Trophoblast cell (in vitro differentiated cells and primary cell): ENCODE results near the gene TNFSF13B.

Experiments
- DNase-seq, 2 donors: peaks; one replicate each; pipeline ENCODE4 v3.0.0-alpha.2; 2016
- H2AFZ ChIP-seq: 2 replicates; pipeline ENCODE4 v1.6.1; 2013; ENCODE audit warnings: low read length, moderate library complexity, mild to moderate bottlenecking; ENCODE audit not compliant: insufficient read depth, poor library complexity
- H2AK5ac ChIP-seq: 2 replicates; pipeline ENCODE4 v1.6.1; 2013; ENCODE audit warnings: mild to moderate bottlenecking, low read length
- H2BK120ac ChIP-seq: 2 replicates; pipeline ENCODE4 v1.6.1; 2013; ENCODE audit warnings: low read length, mild to moderate bottlenecking, moderate library complexity; ENCODE audit not compliant: insufficient read depth, poor library complexity
- H2BK12ac ChIP-seq: 2 replicates; pipeline ENCODE4 v1.6.1; 2013; ENCODE audit warnings: mild to moderate bottlenecking, low read length, moderate library complexity
- H2BK5ac ChIP-seq: 2 replicates; pipeline ENCODE4 v1.6.1; 2013; ENCODE audit warnings: low read length, low read depth, moderate library complexity, mild to moderate bottlenecking; ENCODE audit not compliant: poor library complexity
- H3K14ac ChIP-seq: 2 replicates; pipeline ENCODE4 v1.6.1; 2013; ENCODE audit warnings: mild to moderate bottlenecking, low read length
- H3K18ac ChIP-seq: 2 replicates; pipeline ENCODE4 v1.6.1; 2013; ENCODE audit warnings: mild to moderate bottlenecking, low read length
- H3K23ac ChIP-seq: 2 replicates; pipeline ENCODE4 v1.6.1; 2013; ENCODE audit warnings: low read length
- H3K27ac ChIP-seq: 2 replicates; pipeline ENCODE4 v1.5.1; 2013; ENCODE audit warnings: low read depth, mild to moderate bottlenecking, inconsistent platforms, low read length, moderate library complexity
- H3K27me3 ChIP-seq: 2 replicates; pipeline ENCODE4 v1.6.1; 2013; ENCODE audit warnings: inconsistent platforms, mild to moderate bottlenecking, low read length, moderate library complexity; ENCODE audit not compliant: insufficient read depth
- H3K36me3 ChIP-seq, 2 experiments: 1 replicate in 1 of 2; 2 replicates in 1 of 2; pipeline ENCODE4 v1.6.1; 2013; ENCODE audit warnings: low read length in 2 of 2, mild to moderate bottlenecking in 2 of 2, moderate library complexity in 1 of 2; ENCODE audit not compliant: insufficient read depth in 2 of 2, control insufficient read depth in 1 of 2
- H3K4ac ChIP-seq: 2 replicates; pipeline ENCODE4 v1.6.1; 2013; ENCODE audit warnings: low read depth, mild to moderate bottlenecking, low read length, moderate library complexity
- H3K4me1 ChIP-seq, 2 experiments: 1 replicate in 1 of 2; 2 replicates in 1 of 2; pipeline ENCODE4 v1.6.1; 2013; ENCODE audit warnings: low read length in 2 of 2, mild to moderate bottlenecking in 2 of 2, moderate library complexity in 1 of 2; ENCODE audit not compliant: insufficient read depth in 2 of 2, control insufficient read depth in 1 of 2
- H3K4me2 ChIP-seq: 2 replicates; pipeline ENCODE4 v1.6.1; 2013; ENCODE audit warnings: inconsistent platforms, mild to moderate bottlenecking, low read length, moderate library complexity
- H3K4me3 ChIP-seq: 2 replicates; pipeline ENCODE4 v1.5.1; 2013; ENCODE audit warnings: mild to moderate bottlenecking, low read depth, low read length, inconsistent platforms
- H3K79me1 ChIP-seq: one replicate; pipeline ENCODE4 v1.6.1; 2013; ENCODE audit warnings: low read length
- H3K79me2 ChIP-seq: 2 replicates; pipeline ENCODE4 v1.6.1; 2013; ENCODE audit warnings: low read length, mild to moderate bottlenecking; ENCODE audit not compliant: control insufficient read depth, insufficient read depth, poor library complexity
- H3K9ac ChIP-seq: 2 replicates; pipeline ENCODE4 v1.6.1; 2013; ENCODE audit warnings: mild to moderate bottlenecking, low read length
- H3K9me3 ChIP-seq: 2 replicates; pipeline ENCODE4 v1.6.1; 2013; ENCODE audit warnings: low read depth, mild to moderate bottlenecking, control low read depth, inconsistent platforms, low read length; ENCODE audit not compliant: insufficient read depth
- H4K12ac ChIP-seq: 2 replicates; pipeline ENCODE4 v1.6.1; 2013; ENCODE audit warnings: low read depth, mild to moderate bottlenecking, low read length, moderate library complexity
- H4K8ac ChIP-seq: 2 replicates; pipeline ENCODE4 v1.6.1; 2013; ENCODE audit warnings: low read depth, mild to moderate bottlenecking, low read length, moderate library complexity
- H4K91ac ChIP-seq: one replicate; pipeline ENCODE4 v1.6.1; 2013; ENCODE audit warnings: low read depth, mild to moderate bottlenecking, low read length, moderate library complexity
- WGBS: extraction: QIAGEN DNeasy Blood & Tissue Kit; methylation state at CpG from one replicate; pipeline ENCODE4 v1.1.7; 2013; ENCODE audit warnings: missing lambda C conversion rate; ENCODE audit not compliant: insufficient read length, insufficient coverage; ENCODE audit errors: extremely low coverage; 5-methylcytosine and 5-hydroxymethylcytosine counted together

The TNFSF13B gene

DNA sequence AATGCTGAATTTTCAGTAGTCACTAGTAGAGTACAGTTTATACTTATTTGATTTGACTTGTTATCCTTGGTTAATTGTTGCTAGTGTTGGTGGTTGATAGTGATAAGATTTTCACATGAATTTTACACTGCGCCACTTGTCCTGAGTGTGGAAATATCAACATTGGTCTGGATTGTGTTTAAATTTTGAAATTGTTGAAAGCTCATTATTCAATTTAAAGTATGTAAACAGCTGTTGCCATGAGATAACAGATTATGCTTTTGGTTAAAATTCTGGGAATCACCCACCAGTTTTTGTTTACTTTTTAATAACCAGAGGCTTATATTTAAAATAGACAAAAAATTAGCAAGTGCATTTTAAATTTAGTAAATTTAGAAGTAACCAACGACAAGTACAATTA lies 12.3 kb upstream of the TNFSF13B start:
- Histone ChIP-seq H3K4me1 (no peaks in the 10 kb centered on the region), H2BK120ac (no peak overlapping the region), H2AK5ac (no peak overlapping the region), H3K9ac (no peak overlapping the region), H3K9me3 (no peaks in the 10 kb centered on the region), H4K12ac (no peak overlapping the region), H3K4ac (no peak overlapping the region), H4K91ac (no peak overlapping the region), H3K79me1 (no peaks in the 10 kb centered on the region), H3K79me2 (no peaks in the 10 kb centered on the region), H2BK5ac (no peak overlapping the region), H4K8ac (no peak overlapping the region), H3K14ac (no peak overlapping the region), H3K36me3 (no peaks in the 10 kb centered on the region), H3K18ac (no peak overlapping the region), H2AFZ (no peak overlapping the region), H3K27me3 (no peaks in the 10 kb centered on the region), H3K4me3 (no peak overlapping the region), H3K23ac (no peak overlapping the region), H2BK12ac (no peak overlapping the region), H3K27ac (no peak overlapping the region), H3K4me2 (no peak overlapping the region)
- DNase-seq = no peak
- WGBS = no CpG with 5 or more reads among the region's 2 CpGs

DNA sequence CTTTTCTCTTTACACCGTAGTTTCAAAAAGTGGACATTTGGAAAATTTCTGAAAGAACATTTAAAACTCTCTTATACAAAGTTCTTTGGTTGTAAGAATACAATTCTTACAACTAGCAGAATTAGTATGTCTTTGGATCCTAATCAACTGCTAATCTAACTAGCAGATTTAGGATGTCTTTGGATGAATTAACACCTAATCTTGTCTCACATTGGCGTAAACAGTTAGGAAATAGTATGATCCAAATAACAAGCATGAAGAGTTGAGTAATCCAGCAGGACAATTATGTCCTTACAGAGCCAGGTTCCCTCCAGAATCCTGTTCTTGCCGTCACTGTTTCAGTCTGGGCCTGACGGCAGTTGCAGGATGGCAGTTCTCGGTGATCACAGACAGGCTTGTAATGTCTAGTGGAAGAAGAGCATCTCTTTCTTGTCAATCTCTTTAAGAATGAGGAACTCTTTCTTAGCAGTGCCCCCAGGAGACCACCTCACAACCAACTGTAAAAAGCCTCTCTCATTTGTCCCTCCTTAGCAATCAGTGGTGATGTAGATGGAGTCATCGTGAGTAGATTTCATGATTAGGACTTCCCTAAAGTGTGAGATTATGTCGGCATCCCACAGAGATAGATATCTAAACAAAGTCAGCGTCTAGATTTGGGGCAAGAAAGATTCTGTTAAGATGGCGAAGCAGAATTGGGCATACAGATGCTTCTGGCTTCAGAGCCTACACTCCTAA lies 5.7 kb upstream of the TNFSF13B start:
- no peaks in the 10 kb centered on the region for H3K9me3 ChIP-seq
- no peak overlapping the region for H2AFZ ChIP-seq
- H3K18ac ChIP-seq = no peak overlapping the region
- H3K23ac ChIP-seq = no peak overlapping the region
- no peak overlapping the region for H3K4me3 ChIP-seq
- no peaks in the 10 kb centered on the region for H3K4me1 ChIP-seq
- H3K79me2 ChIP-seq = no peaks in the 10 kb centered on the region
- no peak overlapping the region for H4K12ac ChIP-seq
- H3K4me2 ChIP-seq = no peak overlapping the region
- H2BK120ac ChIP-seq = no peak overlapping the region
- H2BK12ac ChIP-seq = no peak overlapping the region
- no peak overlapping the region for H3K4ac ChIP-seq
- H3K9ac ChIP-seq = no peak overlapping the region
- H3K27ac ChIP-seq = no peak overlapping the region
- no peaks in the 10 kb centered on the region for H3K36me3 ChIP-seq
- no peak overlapping the region for H3K14ac ChIP-seq
- H3K79me1 ChIP-seq = no peaks in the 10 kb centered on the region
- no peak overlapping the region for H2AK5ac ChIP-seq
- H2BK5ac ChIP-seq = no peak overlapping the region
- no CpG with 5 or more reads among the region's 9 CpGs for WGBS
- DNase-seq = no peak
- H4K8ac ChIP-seq = no peak overlapping the region
- no peak overlapping the region for H4K91ac ChIP-seq
- no peaks in the 10 kb centered on the region for H3K27me3 ChIP-seq

DNA sequence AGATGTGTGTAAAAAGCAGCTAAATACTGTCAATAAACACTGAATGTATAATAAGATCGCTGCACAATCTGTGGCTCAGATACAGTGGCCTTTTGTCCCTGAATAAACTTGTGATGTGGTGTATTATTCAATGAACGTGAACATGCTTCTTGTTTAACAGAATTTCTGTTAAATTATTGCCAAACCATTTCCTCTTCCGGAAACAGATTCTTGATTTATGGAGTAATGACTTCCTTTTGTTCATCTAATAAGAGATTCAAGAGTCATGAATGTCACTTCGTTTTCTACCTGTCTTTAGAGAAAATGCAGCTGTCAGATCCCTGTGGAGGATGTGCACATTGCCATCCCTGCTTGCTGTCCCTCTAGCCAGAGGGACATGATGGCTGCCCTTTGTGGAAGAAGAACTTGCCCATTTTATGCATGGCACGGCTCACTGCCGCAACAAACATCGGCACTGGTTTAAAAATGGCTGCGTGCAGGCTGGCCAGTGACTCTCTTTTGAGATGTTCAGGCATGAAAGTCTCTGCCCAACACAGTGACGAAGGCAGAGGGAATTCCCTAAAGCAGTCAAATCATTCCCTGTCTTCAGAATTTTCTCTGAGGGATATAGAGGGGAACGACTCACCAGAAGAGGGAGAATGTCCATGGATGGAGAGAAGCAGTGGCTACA lies 3.1 kb upstream of the TNFSF13B start:
- Histone ChIP-seq H3K4ac (no peak overlapping the region), H2BK5ac (no peak overlapping the region), H2BK120ac (no peak overlapping the region), H4K91ac (no peak overlapping the region), H3K9me3 (no peaks in the 10 kb centered on the region), H3K27me3 (no peaks in the 10 kb centered on the region), H3K27ac (no peak overlapping the region), H2BK12ac (no peak overlapping the region), H3K79me2 (no peaks in the 10 kb centered on the region), H3K4me3 (no peak overlapping the region), H3K18ac (no peak overlapping the region), H3K79me1 (no peaks in the 10 kb centered on the region), H4K8ac (no peak overlapping the region), H2AFZ (no peak overlapping the region), H4K12ac (no peak overlapping the region), H3K4me2 (no peak overlapping the region), H3K23ac (no peak overlapping the region), H2AK5ac (no peak overlapping the region), H3K4me1 (no peaks in the 10 kb centered on the region), H3K9ac (no peak overlapping the region), H3K14ac (no peak overlapping the region), H3K36me3 (no peaks in the 10 kb centered on the region)
- WGBS = no CpG with 5 or more reads among the region's 10 CpGs
- DNase-seq = no peak

DNA sequence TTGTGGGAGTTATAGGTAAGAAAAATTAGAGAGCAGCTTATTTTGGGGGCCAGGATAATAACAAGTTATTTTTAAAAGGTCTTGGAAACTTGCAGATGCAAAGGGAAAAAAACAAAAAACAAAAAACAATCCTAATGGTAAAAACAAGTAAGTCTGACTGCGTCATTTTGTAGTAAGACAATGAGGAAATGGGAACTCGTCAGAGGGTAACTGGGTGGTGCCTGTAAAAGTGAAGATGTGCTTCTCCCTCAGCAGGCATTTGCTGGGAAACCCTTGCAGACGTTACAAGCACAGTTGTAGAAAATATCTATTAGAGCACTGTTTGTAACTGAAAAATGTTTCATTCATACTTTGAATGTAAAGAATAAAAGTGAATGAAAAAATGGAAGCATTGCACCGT lies 2.2 kb upstream of the TNFSF13B start:
- Histone ChIP-seq H3K9ac (no peak overlapping the region), H4K91ac (no peak overlapping the region), H2AK5ac (no peak overlapping the region), H3K4me2 (no peak overlapping the region), H2BK5ac (no peak overlapping the region), H3K4me1 (no peaks in the 10 kb centered on the region), H4K12ac (no peak overlapping the region), H3K36me3 (no peaks in the 10 kb centered on the region), H3K27me3 (no peaks in the 10 kb centered on the region), H3K4ac (no peak overlapping the region), H2AFZ (no peak overlapping the region), H2BK12ac (no peak overlapping the region), H3K4me3 (no peak overlapping the region), H2BK120ac (no peak overlapping the region), H3K23ac (no peak overlapping the region), H3K79me1 (no peaks in the 10 kb centered on the region), H4K8ac (no peak overlapping the region), H3K9me3 (no peaks in the 10 kb centered on the region), H3K14ac (no peak overlapping the region), H3K18ac (no peak overlapping the region), H3K79me2 (no peaks in the 10 kb centered on the region), H3K27ac (no peak overlapping the region)
- DNase-seq = no peak
- WGBS = no CpG with 5 or more reads among the region's 4 CpGs
